GM18519 (cell line): ENCODE results near the gene MOSPD2.

Experiments used
- ATAC-seq: cut with Tn5 transposase; IDR thresholded peaks from one replicate; pipeline ENCODE4 v1.9.1; 2021; ENCODE audit warnings: mild to moderate bottlenecking, moderate library complexity; ENCODE audit not compliant: unreplicated experiment, low FRiP score

MOSPD2 gene

GRCh38 chrX:14963447-14964236 is 90.4 kb downstream of the MOSPD2 start:
- ATAC-seq = no peak

DNA sequence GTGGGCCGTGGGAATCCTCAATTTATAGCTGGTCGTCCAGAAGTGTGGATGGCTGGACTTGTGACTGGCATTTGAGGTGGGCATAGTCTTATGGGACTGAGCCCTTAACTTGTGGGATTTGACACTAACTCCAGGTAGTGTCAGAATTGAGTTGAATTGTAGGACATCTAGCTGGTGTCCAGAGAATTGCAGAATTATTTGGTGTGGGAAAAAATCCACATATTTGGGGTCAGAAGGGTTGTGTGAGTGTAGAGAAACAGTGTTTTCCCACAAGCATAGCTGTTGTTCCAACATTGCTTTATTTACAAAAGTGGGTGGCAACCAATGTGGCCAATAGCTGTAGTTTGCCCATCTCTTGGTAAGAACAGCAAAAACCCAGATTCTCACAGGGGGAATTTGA is 91.3 kb downstream of the MOSPD2 start:
- ATAC-seq = no peak
